Measurements from ENCODE around the gene IQCF5. TPM values are rescaled to one million over a fixed set of nuclear protein-coding genes. Genes with fewer than 3 reads are reported as not detected.

IQCF5 gene
- not detected in 2 replicates for total RNA-seq
- total RNA-seq (2013): not detected
- polyA plus RNA-seq: not detected in 2 replicates
- polyA minus RNA-seq: not detected in 2 replicates

DNA sequence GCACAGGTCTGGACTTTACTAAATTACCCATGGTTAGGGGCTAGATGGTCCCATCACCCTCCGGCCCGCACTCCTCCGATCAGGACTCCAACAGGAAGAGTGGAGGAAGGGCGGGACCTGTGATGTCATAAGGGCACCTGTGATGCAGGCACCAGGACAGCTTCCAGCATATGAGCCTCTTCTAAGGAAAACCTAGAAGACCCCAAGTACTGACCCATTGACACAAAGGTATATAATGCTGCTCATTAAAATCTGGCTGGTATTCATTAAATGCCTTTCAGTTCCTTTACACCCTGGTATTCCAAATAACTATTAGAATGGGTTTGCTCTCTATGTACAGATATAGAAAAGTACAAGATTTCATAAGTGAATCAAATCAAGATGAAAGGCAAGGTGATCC lies at the start of gene IQCF5:
IQCF5 (minus strand) TSS at position 101 of the 400 bp plus-strand sequence; CDS start at position 31, 70 bp downstream.
- peaks cover 35% of the 10 kb centered on the region for H3K27me3 Mint-ChIP-seq
- Histone ChIP-seq H3K4me2 (replicated peaks; ENCODE audit: low read depth, low read length, poor library complexity, severe bottlenecking) (no peak within 1 kb of the TSS), H4K20me1 (ENCODE audit: control insufficient read depth, insufficient read depth, low read length, poor library complexity, severe bottlenecking) (no peaks in the 10 kb centered on the region), H3K4me3 (ENCODE audit: control extremely low read depth in 1 of 5, extremely low read depth in 1 of 5, insufficient read depth in 1 of 5, low read depth in 2 of 5, low read length in 4 of 5) (no peak within 1 kb of the TSS), H3K79me2 (ENCODE audit: control insufficient read depth, insufficient read depth, low read length) (no peaks in the 10 kb centered on the region), H3K27ac (ENCODE audit: low read length in 2 of 2) (no peak within 1 kb of the TSS), H2AFZ (ENCODE audit: insufficient read depth, low read depth, low read length, poor library complexity, severe bottlenecking) (no peak within 1 kb of the TSS), H3K36me3 (replicated peaks in 1 of 2; ENCODE audit: control extremely low read depth in 1 of 2, control insufficient read depth in 1 of 2, extremely low read depth in 1 of 2, insufficient read depth in 2 of 2, low read length in 1 of 2) (no peaks in the 10 kb centered on the region), H3K9me3 (ENCODE audit: control extremely low read depth in 1 of 3, control insufficient read depth in 2 of 3, insufficient read depth in 1 of 3, low read length in 2 of 3) (no peaks in the 10 kb centered on the region), H3K4me1 (ENCODE audit: control insufficient read depth in 2 of 2, insufficient read depth in 2 of 2, low read length in 2 of 2) (no peaks in the 10 kb centered on the region), H3K27me3 (replicated peaks in 1 of 4; ENCODE audit: control extremely low read depth in 1 of 4, control insufficient read depth in 3 of 4, insufficient read depth in 4 of 4, low read length in 3 of 4) (peaks cover 0 to 3% (median 0%) of the 10 kb centered on the region in 4 experiments), H3K9ac (ENCODE audit: low read length) (no peak within 1 kb of the TSS)
- no peak within 1 kb of the TSS for H3K27ac Mint-ChIP-seq
- H3K4me3 Mint-ChIP-seq: no peak within 1 kb of the TSS
- no peak for DNase-seq
- no peak for ATAC-seq (ENCODE audit: low read depth)
- H3K9me3 Mint-ChIP-seq (ENCODE audit: insufficient read depth): no peaks in the 10 kb centered on the region
- intact Hi-C loops (cut with micrococcal nuclease): no loop called here
- whole genome bisulfite sequencing (ENCODE audit: insufficient coverage): 91% methylated on average over 4 of the region's 4 CpGs
- no peaks in the 10 kb centered on the region for H3K4me1 Mint-ChIP-seq
- POLR2A ChIA-PET: no interaction called here
- TF ChIP-seq, protein P1, sequence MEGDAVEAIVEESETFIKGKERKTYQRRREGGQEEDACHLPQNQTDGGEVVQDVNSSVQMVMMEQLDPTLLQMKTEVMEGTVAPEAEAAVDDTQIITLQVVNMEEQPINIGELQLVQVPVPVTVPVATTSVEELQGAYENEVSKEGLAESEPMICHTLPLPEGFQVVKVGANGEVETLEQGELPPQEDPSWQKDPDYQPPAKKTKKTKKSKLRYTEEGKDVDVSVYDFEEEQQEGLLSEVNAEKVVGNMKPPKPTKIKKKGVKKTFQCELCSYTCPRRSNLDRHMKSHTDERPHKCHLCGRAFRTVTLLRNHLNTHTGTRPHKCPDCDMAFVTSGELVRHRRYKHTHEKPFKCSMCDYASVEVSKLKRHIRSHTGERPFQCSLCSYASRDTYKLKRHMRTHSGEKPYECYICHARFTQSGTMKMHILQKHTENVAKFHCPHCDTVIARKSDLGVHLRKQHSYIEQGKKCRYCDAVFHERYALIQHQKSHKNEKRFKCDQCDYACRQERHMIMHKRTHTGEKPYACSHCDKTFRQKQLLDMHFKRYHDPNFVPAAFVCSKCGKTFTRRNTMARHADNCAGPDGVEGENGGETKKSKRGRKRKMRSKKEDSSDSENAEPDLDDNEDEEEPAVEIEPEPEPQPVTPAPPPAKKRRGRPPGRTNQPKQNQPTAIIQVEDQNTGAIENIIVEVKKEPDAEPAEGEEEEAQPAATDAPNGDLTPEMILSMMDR (IDR thresholded peaks at IDR 0.05): no peak
- TF ChIP-seq EZH2 (IDR thresholded peaks at IDR 0.05; ENCODE audit: borderline replicate concordance, insufficient read depth, low read depth, low read length, poor library complexity, severe bottlenecking): no peak
- CTCF ChIA-PET: no interaction called here

DNA sequence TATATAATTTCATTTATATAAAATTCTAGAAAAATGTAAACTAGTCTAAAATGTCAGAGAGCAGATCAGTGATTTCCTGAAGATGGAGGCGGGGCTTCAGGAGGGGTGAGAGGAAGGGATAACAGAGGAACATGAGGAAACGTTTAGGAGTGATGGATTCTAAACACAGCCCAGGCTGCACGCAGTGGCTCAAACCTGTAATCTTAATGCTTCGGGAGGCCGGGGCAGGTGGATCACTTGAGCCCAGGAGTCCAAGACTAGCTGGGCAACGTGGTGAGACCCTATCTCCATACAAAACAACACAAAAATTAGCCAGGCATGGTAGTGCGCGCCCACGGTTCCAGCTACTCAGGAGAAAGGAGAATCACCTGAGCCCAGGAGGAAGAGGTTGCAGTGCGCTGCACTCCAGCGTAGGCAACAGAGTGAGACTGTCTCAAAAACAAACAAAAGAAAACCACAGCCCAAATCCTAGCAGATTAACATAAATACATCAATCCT lies 45.7 kb upstream of the IQCF5 start:
- intact Hi-C loops (cut with micrococcal nuclease): no loop called here
- Histone ChIP-seq H3K36me3 (replicated peaks in 1 of 2; ENCODE audit: control extremely low read depth in 1 of 2, control insufficient read depth in 1 of 2, extremely low read depth in 1 of 2, insufficient read depth in 2 of 2, low read length in 1 of 2) (no peaks in the 10 kb centered on the region), H4K20me1 (ENCODE audit: control insufficient read depth, insufficient read depth, low read length, poor library complexity, severe bottlenecking) (no peaks in the 10 kb centered on the region), H2AFZ (ENCODE audit: insufficient read depth, low read depth, low read length, poor library complexity, severe bottlenecking) (no peak overlapping the region), H3K9ac (ENCODE audit: low read length) (no peak overlapping the region), H3K4me2 (replicated peaks; ENCODE audit: low read depth, low read length, poor library complexity, severe bottlenecking) (no peak overlapping the region), H3K9me3 (ENCODE audit: control extremely low read depth in 1 of 3, control insufficient read depth in 2 of 3, insufficient read depth in 1 of 3, low read length in 2 of 3) (no peaks in the 10 kb centered on the region), H3K79me2 (ENCODE audit: control insufficient read depth, insufficient read depth, low read length) (no peaks in the 10 kb centered on the region), H3K4me3 (ENCODE audit: control extremely low read depth in 1 of 5, extremely low read depth in 1 of 5, insufficient read depth in 1 of 5, low read depth in 2 of 5, low read length in 4 of 5) (no peak overlapping the region), H3K27ac (ENCODE audit: low read length in 2 of 2) (no peak overlapping the region), H3K27me3 (replicated peaks in 1 of 4; ENCODE audit: control extremely low read depth in 1 of 4, control insufficient read depth in 3 of 4, insufficient read depth in 4 of 4, low read length in 3 of 4) (no peaks in the 10 kb centered on the region), H3K4me1 (ENCODE audit: control insufficient read depth in 2 of 2, insufficient read depth in 2 of 2, low read length in 2 of 2) (no peaks in the 10 kb centered on the region)
- H3K27me3 Mint-ChIP-seq: peaks cover 26% of the 10 kb centered on the region
- H3K9me3 Mint-ChIP-seq (ENCODE audit: insufficient read depth): no peaks in the 10 kb centered on the region
- no peak overlapping the region for H3K27ac Mint-ChIP-seq
- DNase-seq: no peak
- WGBS (ENCODE audit: insufficient coverage): 86% methylated on average over 7 of the region's 11 CpGs
- H3K4me1 Mint-ChIP-seq: no peaks in the 10 kb centered on the region
- ATAC-seq (ENCODE audit: low read depth): no peak
- H3K4me3 Mint-ChIP-seq: no peak overlapping the region
- ChIA-PET POLR2A (no interaction called here), CTCF (interaction anchor here (0.7 kb wide), 1 partner anchor 22 kb away, joined by 3 read pairs; no protein-coding TSS in a partner anchor)
- TF ChIP-seq EZH2 (IDR thresholded peaks at IDR 0.05; ENCODE audit: borderline replicate concordance, insufficient read depth, low read depth, low read length, poor library complexity, severe bottlenecking): no peak
- TF ChIP-seq, protein P1 (IDR thresholded peaks at IDR 0.05): no peak

Data from B cell (primary cell).